Measurements from ENCODE around the gene NR3C1. TPM values are rescaled to one million over a fixed set of nuclear protein-coding genes. Genes with fewer than 3 reads are reported as not detected.

Gene NR3C1
- total RNA-seq, 4 donors from 2014 or later = 55.1 to 134 (median 87.3) TPM

DNA sequence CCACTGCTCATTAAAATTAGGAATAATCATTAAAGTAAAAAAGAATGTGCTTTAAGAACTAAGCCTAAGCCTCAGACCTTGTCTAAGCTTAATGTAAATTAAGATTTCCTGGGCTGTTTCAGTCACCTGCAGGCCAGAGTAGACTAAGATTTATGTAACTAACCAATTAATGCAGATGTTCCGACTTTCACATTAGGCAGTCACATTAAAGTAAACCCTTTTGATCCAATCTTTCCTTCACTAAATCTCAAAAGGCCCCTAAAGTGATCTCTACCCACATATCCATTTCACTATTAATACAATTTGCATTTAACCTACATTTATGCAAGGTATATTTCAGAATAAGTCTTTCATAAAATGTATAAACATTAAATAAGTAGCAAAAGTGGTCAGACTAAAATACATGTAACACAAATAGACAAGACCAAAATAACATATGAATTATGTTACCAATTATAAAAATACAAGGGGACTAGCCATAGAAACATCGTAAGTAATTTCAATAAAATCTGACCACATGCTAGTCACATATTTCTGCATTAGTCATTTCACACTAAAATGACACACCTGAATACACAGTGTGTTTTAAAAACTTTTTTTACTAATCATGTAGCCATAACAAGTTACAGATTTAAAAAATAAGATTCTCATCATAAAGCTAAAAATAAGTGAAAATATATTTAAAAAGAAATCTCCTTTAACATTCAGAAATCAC, 7.7 kb downstream of the NR3C1 start:
- H3K9me3 ChIP-seq = no peaks in the 10 kb centered on the region
- intact Hi-C loops (cut with DNase I; ENCODE audit: low total_unique reads) = no loop called here
- DNase-seq = no peak
- no peak for TF ChIP-seq POLR2A (IDR thresholded peaks at IDR 0.05)
- TF ChIP-seq, protein P1, sequence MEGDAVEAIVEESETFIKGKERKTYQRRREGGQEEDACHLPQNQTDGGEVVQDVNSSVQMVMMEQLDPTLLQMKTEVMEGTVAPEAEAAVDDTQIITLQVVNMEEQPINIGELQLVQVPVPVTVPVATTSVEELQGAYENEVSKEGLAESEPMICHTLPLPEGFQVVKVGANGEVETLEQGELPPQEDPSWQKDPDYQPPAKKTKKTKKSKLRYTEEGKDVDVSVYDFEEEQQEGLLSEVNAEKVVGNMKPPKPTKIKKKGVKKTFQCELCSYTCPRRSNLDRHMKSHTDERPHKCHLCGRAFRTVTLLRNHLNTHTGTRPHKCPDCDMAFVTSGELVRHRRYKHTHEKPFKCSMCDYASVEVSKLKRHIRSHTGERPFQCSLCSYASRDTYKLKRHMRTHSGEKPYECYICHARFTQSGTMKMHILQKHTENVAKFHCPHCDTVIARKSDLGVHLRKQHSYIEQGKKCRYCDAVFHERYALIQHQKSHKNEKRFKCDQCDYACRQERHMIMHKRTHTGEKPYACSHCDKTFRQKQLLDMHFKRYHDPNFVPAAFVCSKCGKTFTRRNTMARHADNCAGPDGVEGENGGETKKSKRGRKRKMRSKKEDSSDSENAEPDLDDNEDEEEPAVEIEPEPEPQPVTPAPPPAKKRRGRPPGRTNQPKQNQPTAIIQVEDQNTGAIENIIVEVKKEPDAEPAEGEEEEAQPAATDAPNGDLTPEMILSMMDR (IDR thresholded peaks at IDR 0.05) = no peak
- H3K36me3 ChIP-seq = no peaks in the 10 kb centered on the region
- H3K4me1 ChIP-seq = peaks cover 0 to 5% of the 10 kb centered on the region in 2 donors
- H3K4me3 ChIP-seq = no peak overlapping the region
- no peak overlapping the region for H3K27ac ChIP-seq
- H3K27me3 ChIP-seq = no peaks in the 10 kb centered on the region

DNA sequence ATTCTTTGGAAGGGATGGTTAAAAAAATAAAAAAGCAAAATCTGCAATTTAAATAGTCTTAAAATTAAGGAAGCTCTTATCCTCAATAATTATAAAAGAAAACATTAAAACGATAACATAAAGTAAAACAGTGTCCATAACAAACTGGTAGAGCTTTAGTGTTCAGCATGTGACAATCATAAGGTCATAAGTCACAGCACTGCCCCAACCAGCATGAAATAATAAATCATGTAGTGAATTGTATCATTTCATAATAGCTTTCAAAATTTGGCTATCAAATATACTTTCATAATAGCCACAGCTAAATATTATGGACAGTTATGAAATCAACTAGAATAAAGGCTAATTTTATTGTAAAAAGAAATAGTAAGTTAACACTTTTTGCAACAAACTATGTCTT, 10.0 kb downstream of the NR3C1 start:
- Histone ChIP-seq H3K27me3 (no peaks in the 10 kb centered on the region), H3K36me3 (no peaks in the 10 kb centered on the region), H3K4me3 (no peak overlapping the region), H3K27ac (no peak overlapping the region), H3K4me1 (peaks cover 0 to 5% of the 10 kb centered on the region in 2 donors), H3K9me3 (no peaks in the 10 kb centered on the region)
- no peak for DNase-seq
- intact Hi-C loops (cut with DNase I; ENCODE audit: low total_unique reads) = no loop called here
- TF ChIP-seq, protein P1 (IDR thresholded peaks at IDR 0.05) = no peak
- TF ChIP-seq POLR2A (IDR thresholded peaks at IDR 0.05) = no peak

DNA sequence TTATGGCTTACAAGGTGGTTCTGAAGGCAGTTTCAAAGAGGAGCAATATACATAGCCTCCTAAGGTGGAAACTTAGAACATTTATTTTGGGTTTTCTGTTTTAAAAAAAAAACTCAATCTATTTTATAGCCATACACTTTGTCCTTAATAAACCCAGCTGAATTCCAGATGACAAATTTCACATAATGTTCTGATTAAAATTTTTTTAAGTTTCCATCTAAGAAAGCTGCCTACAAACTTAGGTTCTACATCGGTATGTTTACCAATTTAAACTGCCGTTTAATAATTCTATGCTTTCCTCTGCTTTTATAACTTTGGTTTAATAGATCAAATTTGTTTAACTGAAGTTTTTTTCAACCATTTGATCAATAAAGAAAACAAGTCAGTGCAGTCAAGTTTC, 12.5 kb downstream of the NR3C1 start:
- H3K9me3 ChIP-seq = no peaks in the 10 kb centered on the region
- TF ChIP-seq POLR2A (IDR thresholded peaks at IDR 0.05) = no peak
- TF ChIP-seq, protein P1 (IDR thresholded peaks at IDR 0.05) = no peak
- H3K27ac ChIP-seq = no peak overlapping the region
- H3K27me3 ChIP-seq = no peaks in the 10 kb centered on the region
- no peak for DNase-seq
- H3K4me1 ChIP-seq = peaks cover 0 to 5% of the 10 kb centered on the region in 2 donors
- no peak overlapping the region for H3K4me3 ChIP-seq
- H3K36me3 ChIP-seq = no peaks in the 10 kb centered on the region
- intact Hi-C loops (cut with DNase I; ENCODE audit: low total_unique reads) = no loop called here

DNA sequence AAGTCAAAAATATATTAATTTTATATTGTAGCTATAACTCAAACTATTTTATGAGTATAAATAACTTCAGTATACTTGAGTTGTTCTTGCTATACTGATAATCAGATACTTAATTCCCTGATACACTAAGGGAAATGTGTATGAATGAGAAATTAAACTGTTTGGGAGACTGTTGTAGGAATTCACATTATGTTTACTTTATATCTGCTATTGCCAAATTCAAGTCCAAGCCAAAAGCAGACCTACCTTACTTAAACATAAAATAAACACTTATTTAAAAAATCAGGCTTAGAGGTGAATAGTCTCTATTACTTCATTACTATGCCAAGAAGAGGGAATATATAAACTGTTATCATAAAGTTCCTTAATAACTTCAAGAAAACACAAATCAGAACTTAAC, 13.2 kb downstream of the NR3C1 start:
- intact Hi-C loops (cut with DNase I; ENCODE audit: low total_unique reads) = no loop called here
- no peak overlapping the region for H3K4me3 ChIP-seq
- H3K36me3 ChIP-seq = no peaks in the 10 kb centered on the region
- peaks cover 0 to 5% of the 10 kb centered on the region in 2 donors for H3K4me1 ChIP-seq
- peaks cover 0 to 3% of the 10 kb centered on the region in 2 donors for H3K9me3 ChIP-seq
- DNase-seq = no peak
- no peak for TF ChIP-seq POLR2A (IDR thresholded peaks at IDR 0.05)
- TF ChIP-seq, protein P1 (IDR thresholded peaks at IDR 0.05) = no peak
- no peaks in the 10 kb centered on the region for H3K27me3 ChIP-seq
- H3K27ac ChIP-seq = no peak overlapping the region

DNA sequence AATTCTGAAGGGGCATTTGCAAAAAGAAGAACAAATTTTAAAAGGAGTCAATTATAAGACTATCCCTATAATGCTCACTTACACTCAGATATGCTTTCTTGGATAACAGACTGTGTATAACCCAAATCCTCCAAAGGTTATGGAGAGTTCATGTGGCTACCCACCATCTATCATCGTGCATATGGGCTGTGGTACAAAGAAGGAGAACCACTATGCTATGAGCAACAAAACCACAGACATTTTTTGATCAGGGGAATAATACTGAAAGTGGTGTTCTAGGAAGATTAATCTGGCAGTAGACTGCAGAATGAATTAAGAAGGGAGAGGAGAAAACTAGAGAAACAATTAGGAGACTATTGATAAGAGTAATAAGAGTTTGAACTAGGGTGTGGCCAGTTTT, 16.8 kb downstream of the NR3C1 start:
- DNase-seq = no peak
- Histone ChIP-seq H3K4me1 (no peaks in the 10 kb centered on the region), H3K4me3 (no peak overlapping the region), H3K9me3 (peaks cover 0 to 3% of the 10 kb centered on the region in 2 donors), H3K27ac (no peak overlapping the region), H3K27me3 (no peaks in the 10 kb centered on the region), H3K36me3 (no peaks in the 10 kb centered on the region)
- TF ChIP-seq, protein P1 (IDR thresholded peaks at IDR 0.05) = no peak
- no peak for TF ChIP-seq POLR2A (IDR thresholded peaks at IDR 0.05)
- intact Hi-C loops (cut with DNase I; ENCODE audit: low total_unique reads) = loop anchor here (10.0 kb wide), 1 partner anchor 1592 kb away; no protein-coding TSS in a partner anchor

Measured in uterus (tissue), 4 donors.